Measurements from ENCODE around the gene SLC43A1. TPM values are rescaled to one million over a fixed set of nuclear protein-coding genes. Genes with fewer than 3 reads are reported as not detected.

Gene SLC43A1
- polyA plus RNA-seq, 3 donors = 5.4 to 6.2 (median 5.8) TPM

DNA sequence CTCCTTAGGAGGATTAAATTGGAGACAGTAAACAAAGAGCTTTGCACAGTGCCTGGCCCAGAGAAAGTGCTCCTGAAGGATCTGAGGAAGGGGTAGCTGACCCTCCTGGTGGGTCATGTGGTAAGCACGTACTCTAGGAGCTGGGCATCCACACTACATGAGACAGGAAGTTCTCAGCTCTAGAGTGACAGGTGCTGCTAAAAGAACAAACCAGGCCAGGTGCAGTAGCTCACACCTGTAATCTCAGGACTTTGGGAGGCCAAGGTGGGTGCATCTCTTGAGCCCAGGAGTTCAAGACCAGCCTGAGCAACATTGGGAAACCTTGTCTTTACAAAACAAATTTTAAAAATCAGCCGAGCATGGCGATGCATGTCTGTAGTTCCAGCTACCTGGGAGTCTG is 13.1 kb downstream of the SLC43A1 start:
- Histone ChIP-seq H3K27me3 (ENCODE audit: control insufficient read depth in 2 of 2, insufficient read depth in 2 of 2, low read length in 2 of 2) (no peaks in the 10 kb centered on the region), H3K79me2 (ENCODE audit: insufficient read depth, low read length) (peaks cover 12% of the 10 kb centered on the region), H3K9me3 (replicated peaks in 1 of 2; ENCODE audit: control insufficient read depth in 1 of 2, insufficient read depth in 1 of 2, low read length in 2 of 2) (no peaks in the 10 kb centered on the region), H3K36me3 (replicated peaks in 1 of 2; ENCODE audit: control insufficient read depth in 1 of 2, insufficient read depth in 2 of 2, low read length in 2 of 2) (peaks cover 14 to 24% of the 10 kb centered on the region in 2 donors), H4K20me1 (ENCODE audit: insufficient read depth, low read length) (no peaks in the 10 kb centered on the region), H3K27ac (ENCODE audit: low read depth in 1 of 2, low read length in 2 of 2) (no peak overlapping the region), H2AFZ (ENCODE audit: insufficient read depth, low read depth, low read length, poor library complexity, severe bottlenecking) (no peak overlapping the region), H3K4me3 (replicated peaks in 1 of 3; ENCODE audit: low read depth in 2 of 3, low read length in 3 of 3) (no peak overlapping the region), H3K4me1 (ENCODE audit: control insufficient read depth in 1 of 2, insufficient read depth in 2 of 2, low read length in 2 of 2) (peaks cover 4 to 10% of the 10 kb centered on the region in 2 donors), H3K9ac (ENCODE audit: insufficient read depth, low read length, poor library complexity, severe bottlenecking) (no peak overlapping the region), H3K4me2 (replicated peaks; ENCODE audit: extremely low read depth, low read length, poor library complexity, severe bottlenecking) (no peak overlapping the region)
- Mint-ChIP-seq H3K27me3 (ENCODE audit: low read depth in 3 of 3) (no peaks in the 10 kb centered on the region), H3K27ac (peak overlapping the region in 2 of 7 donors; percentile 21 to 26), H3K9me3 (no peaks in the 10 kb centered on the region), H3K36me3 (peaks cover 17 to 42% of the 10 kb centered on the region in 2 donors), H3K4me3 (no peak overlapping the region), H3K4me1 (peaks cover 8% of the 10 kb centered on the region)
- intact Hi-C loops (cut with micrococcal nuclease) = no loop called here
- DNase-seq = no peak
- TF ChIP-seq, protein P1, sequence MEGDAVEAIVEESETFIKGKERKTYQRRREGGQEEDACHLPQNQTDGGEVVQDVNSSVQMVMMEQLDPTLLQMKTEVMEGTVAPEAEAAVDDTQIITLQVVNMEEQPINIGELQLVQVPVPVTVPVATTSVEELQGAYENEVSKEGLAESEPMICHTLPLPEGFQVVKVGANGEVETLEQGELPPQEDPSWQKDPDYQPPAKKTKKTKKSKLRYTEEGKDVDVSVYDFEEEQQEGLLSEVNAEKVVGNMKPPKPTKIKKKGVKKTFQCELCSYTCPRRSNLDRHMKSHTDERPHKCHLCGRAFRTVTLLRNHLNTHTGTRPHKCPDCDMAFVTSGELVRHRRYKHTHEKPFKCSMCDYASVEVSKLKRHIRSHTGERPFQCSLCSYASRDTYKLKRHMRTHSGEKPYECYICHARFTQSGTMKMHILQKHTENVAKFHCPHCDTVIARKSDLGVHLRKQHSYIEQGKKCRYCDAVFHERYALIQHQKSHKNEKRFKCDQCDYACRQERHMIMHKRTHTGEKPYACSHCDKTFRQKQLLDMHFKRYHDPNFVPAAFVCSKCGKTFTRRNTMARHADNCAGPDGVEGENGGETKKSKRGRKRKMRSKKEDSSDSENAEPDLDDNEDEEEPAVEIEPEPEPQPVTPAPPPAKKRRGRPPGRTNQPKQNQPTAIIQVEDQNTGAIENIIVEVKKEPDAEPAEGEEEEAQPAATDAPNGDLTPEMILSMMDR (IDR thresholded peaks at IDR 0.05) = no peak
- WGBS (ENCODE audit: insufficient coverage) = 100% methylated on average over 1 of the region's 3 CpGs

DNA sequence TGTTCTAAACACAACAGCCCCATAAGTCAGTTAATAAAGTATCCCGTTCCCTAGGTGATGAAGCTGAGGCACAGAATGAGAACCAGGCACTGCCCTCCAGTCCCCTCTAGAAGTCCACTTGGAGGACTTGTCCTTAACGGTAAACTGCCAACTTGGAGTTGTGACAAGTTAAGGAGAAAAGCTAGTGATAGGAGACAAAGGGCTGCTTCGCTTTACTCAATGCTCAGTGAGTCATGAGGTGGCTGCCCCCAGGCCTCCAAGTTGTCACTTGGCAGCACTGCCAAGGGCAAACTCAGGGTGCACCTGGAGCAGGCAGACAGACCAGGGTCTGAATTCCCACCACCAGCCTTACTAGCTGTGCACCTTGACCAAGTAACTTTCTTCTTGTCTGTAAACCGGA is 13.5 kb downstream of the SLC43A1 start:
- WGBS (ENCODE audit: insufficient coverage) = 100% methylated on average over 2 of the region's 4 CpGs
- no peak overlapping the region for H3K9ac ChIP-seq (ENCODE audit: insufficient read depth, low read length, poor library complexity, severe bottlenecking)

More for the DNA sequence above, 13.5 kb downstream of the SLC43A1 start:
- Histone ChIP-seq H3K9me3 (replicated peaks in 1 of 2; ENCODE audit: control insufficient read depth in 1 of 2, insufficient read depth in 1 of 2, low read length in 2 of 2) (no peaks in the 10 kb centered on the region), H3K27me3 (ENCODE audit: control insufficient read depth in 2 of 2, insufficient read depth in 2 of 2, low read length in 2 of 2) (no peaks in the 10 kb centered on the region), H3K27ac (ENCODE audit: low read depth in 1 of 2, low read length in 2 of 2) (no peak overlapping the region), H3K36me3 (replicated peaks in 1 of 2; ENCODE audit: control insufficient read depth in 1 of 2, insufficient read depth in 2 of 2, low read length in 2 of 2) (peaks cover 14 to 28% of the 10 kb centered on the region in 2 donors), H3K4me2 (replicated peaks; ENCODE audit: extremely low read depth, low read length, poor library complexity, severe bottlenecking) (no peak overlapping the region), H2AFZ (ENCODE audit: insufficient read depth, low read depth, low read length, poor library complexity, severe bottlenecking) (no peak overlapping the region), H4K20me1 (ENCODE audit: insufficient read depth, low read length) (no peaks in the 10 kb centered on the region), H3K79me2 (ENCODE audit: insufficient read depth, low read length) (peaks cover 12% of the 10 kb centered on the region), H3K4me3 (replicated peaks in 1 of 3; ENCODE audit: low read depth in 2 of 3, low read length in 3 of 3) (no peak overlapping the region), H3K4me1 (ENCODE audit: control insufficient read depth in 1 of 2, insufficient read depth in 2 of 2, low read length in 2 of 2) (peaks cover 4 to 10% of the 10 kb centered on the region in 2 donors)
- TF ChIP-seq, protein P1 (IDR thresholded peaks at IDR 0.05) = no peak
- Mint-ChIP-seq H3K9me3 (no peaks in the 10 kb centered on the region), H3K27ac (peak overlapping the region in 2 of 7 donors; percentile 21 to 40), H3K4me1 (peaks cover 8% of the 10 kb centered on the region), H3K36me3 (peaks cover 18 to 46% of the 10 kb centered on the region in 2 donors), H3K27me3 (ENCODE audit: low read depth in 3 of 3) (no peaks in the 10 kb centered on the region), H3K4me3 (no peak overlapping the region)
- DNase-seq = no peak
- intact Hi-C loops (cut with micrococcal nuclease) = no loop called here
